ENCODE results near the gene DENND6A.
"Not testable (repeated sequence)": the region's sequence is repeated elsewhere in the genome, so short reads cannot be mapped to it uniquely, and the experiment has no call there.

The DENND6A gene

GRCh38 chr3:57691411-57692132 lies 1.3 kb downstream of the DENND6A start:
- DNase-seq = peak; percentile 7

- no peak for DNase-seq
Observed at GRCh38 chr3:57689367-57690053, 3.4 kb downstream of the DENND6A start.

- no peak for DNase-seq
Observed at GRCh38 chr3:57688291-57688690, 4.6 kb downstream of the DENND6A start.

GRCh38 chr3:57683286-57683685 lies 9.6 kb downstream of the DENND6A start:
- DNase-seq = no peak

- DNase-seq = no peak
Observed at GRCh38 chr3:57682284-57682683, 10.6 kb downstream of the DENND6A start.

- no peak for DNase-seq
Observed at GRCh38 chr3:57681691-57682090, 11.2 kb downstream of the DENND6A start.

GRCh38 chr3:57680046-57680445 lies 12.8 kb downstream of the DENND6A start:
- no peak for DNase-seq

- no peak for DNase-seq
Observed at GRCh38 chr3:57675530-57675929, 17.3 kb downstream of the DENND6A start.

- no peak for DNase-seq
Observed at GRCh38 chr3:57673156-57673555, 19.7 kb downstream of the DENND6A start.

GRCh38 chr3:57670543-57670942 lies 22.3 kb downstream of the DENND6A start:
- no peak for DNase-seq

- DNase-seq = no peak
Observed at GRCh38 chr3:57661404-57661803, 31.5 kb downstream of the DENND6A start.

GRCh38 chr3:57659806-57660439 lies 33.0 kb downstream of the DENND6A start:
- no peak for DNase-seq

- DNase-seq = no peak
Observed at GRCh38 chr3:57659004-57659673, 33.7 kb downstream of the DENND6A start.

GRCh38 chr3:57658536-57658935 lies 34.3 kb downstream of the DENND6A start:
- DNase-seq = no peak

GRCh38 chr3:57655727-57656126 lies 37.1 kb downstream of the DENND6A start:
- DNase-seq = no peak

- DNase-seq = no peak
Observed at GRCh38 chr3:57654267-57654666, 38.6 kb downstream of the DENND6A start.

GRCh38 chr3:57652203-57652602 lies 40.7 kb downstream of the DENND6A start:
- DNase-seq = no peak

GRCh38 chr3:57647292-57647940 lies 45.5 kb downstream of the DENND6A start:
- no peak for DNase-seq

- DNase-seq = no peak
Observed at GRCh38 chr3:57646723-57647122, 46.2 kb downstream of the DENND6A start.

GRCh38 chr3:57644740-57645139 lies 48.1 kb downstream of the DENND6A start:
- DNase-seq = no peak

GRCh38 chr3:57637391-57637790 lies 55.5 kb downstream of the DENND6A start:
- no peak for DNase-seq

- not testable (repeated sequence) for DNase-seq
Observed at GRCh38 chr3:57634259-57634658, 58.6 kb downstream of the DENND6A start.

GRCh38 chr3:57627976-57628375 lies 64.9 kb downstream of the DENND6A start:
- no peak for DNase-seq
